Measurements from ENCODE around the gene FKBP2.

- no peak for TF ChIP-seq POLR2A (IDR thresholded peaks at IDR 0.05; ENCODE audit: low read depth, low read length)
- TF ChIP-seq CTCF (conservative IDR thresholded peaks at IDR 0.05; ENCODE audit: low read depth, low read length) = no peak
Measured at GRCh38 chr11:64251753-64252002, 10.8 kb downstream of the FKBP2 start.
